Hematopoietic multipotent progenitor cell (in vitro differentiated cells): ENCODE data around the gene ARMC12. TPM values are rescaled to one million over a fixed set of nuclear protein-coding genes. Genes with fewer than 3 reads are reported as not detected.
"Not testable (repeated sequence)": the region's sequence is repeated elsewhere in the genome, so short reads cannot be mapped to it uniquely, and the experiment has no call there.

Experiments
- DNase-seq, 3 donors: peaks; one replicate each; pipeline ENCODE4 v3.0.0-alpha.2; 2011 to 2015; ENCODE audit warnings: low read depth in 2 of 3, low spot score in 2 of 3
- total RNA-seq: library from RNA; depleted of rRNA; stranded (reverse); fragments of >200 nt; gene quantifications from one replicate; pipeline ENCODE4 v1.2.3, GENCODE V29; 2012

ARMC12 gene
- total RNA-seq, 1 donor, result 0.81 TPM

GRCh38 chr6:35733633-35734032, 3.2 kb upstream of the ARMC12 start:
- DNase-seq, result no peak

- DNase-seq, result not testable (repeated sequence)
Measured at GRCh38 chr6:35734319-35734718, 2.5 kb upstream of the ARMC12 start.

DNA sequence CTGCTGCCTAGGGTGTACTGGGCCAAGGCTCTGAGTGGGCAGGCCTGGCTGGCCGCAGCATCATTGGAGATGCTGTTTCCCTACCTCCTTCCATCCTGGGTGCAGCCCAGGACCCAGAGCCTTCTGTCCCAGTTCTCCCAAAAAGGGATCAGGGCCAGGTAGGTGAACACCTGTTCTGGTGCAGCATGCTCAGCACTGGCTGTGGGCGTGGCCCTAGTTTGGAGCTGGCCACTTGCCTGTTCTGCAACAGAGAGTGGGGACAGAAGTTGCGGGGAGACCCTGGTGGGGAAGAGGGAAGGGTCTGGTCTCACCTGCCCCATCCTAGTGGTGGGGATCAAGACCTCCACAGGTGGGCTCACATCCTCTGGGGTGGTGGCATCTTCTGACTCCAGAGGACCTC, 1.4 kb upstream of the ARMC12 start:
- no peak for DNase-seq

DNA sequence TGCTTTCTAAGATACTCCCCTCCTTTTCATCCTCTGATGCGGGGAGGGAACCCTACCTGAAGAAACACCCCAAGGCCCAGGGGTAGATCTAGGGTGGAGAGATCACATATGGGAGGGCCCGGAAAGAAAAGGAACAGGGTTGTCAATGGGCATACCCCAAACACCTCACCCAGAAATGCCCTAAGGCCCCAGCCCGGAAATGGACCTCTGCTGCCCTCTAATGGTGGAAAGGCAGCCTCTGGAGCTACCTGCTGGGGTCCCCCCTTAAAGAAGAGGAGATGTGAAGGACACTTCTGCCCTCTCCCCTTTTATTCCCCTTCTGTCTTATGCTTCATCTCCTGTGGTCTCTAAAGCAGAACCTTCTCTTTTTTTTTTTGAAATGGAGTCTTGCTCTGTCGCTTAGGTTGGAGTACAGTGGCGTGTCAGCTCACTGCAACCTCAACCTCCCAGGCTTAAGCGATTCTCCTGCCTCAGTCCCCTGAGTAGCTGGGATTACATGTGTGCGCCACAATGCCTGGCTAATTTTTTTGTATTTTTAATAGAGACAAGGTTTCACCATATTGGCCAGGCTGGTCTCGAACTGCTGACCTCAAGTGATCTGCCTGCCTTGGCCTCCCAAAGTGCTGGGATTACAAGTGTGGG, 458 bp upstream of the ARMC12 start:
- DNase-seq, result peak; percentile 74 to 88 (median 76)

GRCh38 chr6:35737413-35738211, 780 bp downstream of the ARMC12 start:
- DNase-seq, result peak in 2 of 3 donors; percentile 61 to 85

GRCh38 chr6:35739645-35740524, 3.1 kb downstream of the ARMC12 start:
- no peak for DNase-seq

- DNase-seq, result no peak
Measured at GRCh38 chr6:35742842-35743241, 6.0 kb downstream of the ARMC12 start.

DNA sequence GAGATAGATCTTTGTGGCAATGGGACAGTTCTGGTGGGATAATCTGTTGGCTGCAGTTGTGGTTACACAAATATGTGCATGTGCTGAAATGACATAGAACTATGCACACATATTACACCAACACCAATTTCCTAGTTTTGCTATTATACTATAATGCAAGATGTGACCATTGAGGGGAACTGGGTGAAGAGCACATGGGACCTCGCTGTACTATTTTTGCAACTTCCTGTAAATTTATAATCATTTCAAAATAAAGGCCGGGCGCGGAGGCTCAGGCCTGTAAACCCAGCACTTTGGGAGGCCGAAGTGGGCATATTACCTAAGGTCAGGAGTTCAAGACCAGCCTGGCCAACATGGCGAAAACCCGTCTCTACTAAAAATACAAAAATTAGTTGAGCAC, 8.7 kb downstream of the ARMC12 start:
- no peak for DNase-seq

- no peak for DNase-seq
Measured at GRCh38 chr6:35746516-35746915, 9.7 kb downstream of the ARMC12 start.

GRCh38 chr6:35747877-35748276, 11.0 kb downstream of the ARMC12 start:
- DNase-seq, result no peak

DNA sequence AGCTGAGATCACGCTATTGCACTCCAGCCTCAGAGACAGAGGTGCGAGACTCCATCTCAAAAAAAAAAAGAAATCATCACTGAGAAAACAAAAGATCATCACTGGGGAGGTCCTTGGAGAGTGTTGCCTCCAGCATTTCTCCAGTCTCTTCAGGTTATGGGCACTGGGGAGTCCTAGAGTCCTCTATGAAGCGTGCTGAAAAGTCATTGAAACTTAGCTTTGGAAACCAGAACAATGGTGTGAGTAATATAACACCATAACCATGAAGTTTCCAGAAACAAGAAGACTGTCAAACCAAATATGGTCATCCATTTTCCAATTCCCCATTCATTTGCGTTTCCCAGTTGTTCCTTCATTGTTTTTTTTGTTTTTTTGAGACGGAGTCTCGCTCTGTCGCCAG, 13.7 kb downstream of the ARMC12 start:
- DNase-seq, result no peak

GRCh38 chr6:35751594-35751993, 14.8 kb downstream of the ARMC12 start:
- no peak for DNase-seq

DNA sequence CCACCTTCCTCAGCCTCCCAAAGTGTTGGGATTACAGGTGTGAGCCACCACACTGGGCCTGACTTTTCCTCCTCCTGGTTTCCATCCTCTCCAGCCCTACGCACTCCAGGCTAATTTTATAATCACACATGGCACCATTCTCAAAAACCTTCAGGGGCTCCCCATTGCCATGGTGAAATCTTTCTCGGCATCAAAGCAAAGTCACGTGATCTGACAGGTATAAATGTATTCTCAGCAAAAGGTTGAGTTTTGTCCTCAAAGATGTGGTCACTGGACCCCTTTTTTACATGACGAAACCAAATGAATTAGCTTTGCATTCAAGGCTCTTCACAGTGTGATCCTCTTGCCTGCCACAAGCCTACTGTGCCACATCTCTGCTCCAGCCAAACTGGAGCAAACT, 15.5 kb downstream of the ARMC12 start:
- DNase-seq, result no peak

DNA sequence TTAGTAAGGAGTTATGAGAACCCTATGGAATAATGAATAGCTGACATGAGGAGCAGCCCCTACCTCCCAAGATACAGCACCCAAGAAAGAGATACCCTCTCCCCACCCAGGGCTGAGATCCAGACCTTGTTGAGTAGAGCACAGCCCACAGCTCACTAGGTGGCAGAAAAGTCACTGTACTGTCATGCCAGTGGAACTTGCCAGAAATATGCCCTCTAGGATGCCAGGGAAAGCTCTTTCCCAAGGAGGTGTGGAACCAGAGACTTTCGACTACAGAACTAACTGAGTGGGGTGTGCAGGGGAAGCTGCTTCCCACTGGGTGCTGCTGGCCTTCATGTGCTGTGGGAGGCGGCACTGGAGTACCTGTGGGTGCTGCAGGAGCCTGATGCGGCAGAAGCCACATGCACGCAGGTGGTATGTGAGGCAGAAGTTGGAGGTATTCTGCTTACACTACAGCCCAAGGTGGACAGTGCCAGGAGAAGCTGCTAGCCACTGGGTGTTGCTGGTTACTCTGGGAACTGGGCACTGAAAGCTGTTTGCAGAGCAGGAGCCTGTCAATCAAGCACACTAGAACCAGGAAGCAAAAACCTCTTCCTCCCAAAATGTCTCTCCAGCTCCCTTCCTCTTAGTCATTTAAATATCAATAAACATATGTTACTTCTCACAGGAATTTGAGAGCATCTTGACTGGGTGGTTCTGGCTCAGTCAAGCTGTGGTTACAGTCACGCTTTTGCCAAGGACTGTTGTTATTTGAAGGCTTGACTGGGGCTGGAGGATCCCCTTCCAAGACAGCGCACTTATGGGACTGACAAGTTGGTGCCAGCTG, 17.8 kb downstream of the ARMC12 start:
- no peak for DNase-seq

DNA sequence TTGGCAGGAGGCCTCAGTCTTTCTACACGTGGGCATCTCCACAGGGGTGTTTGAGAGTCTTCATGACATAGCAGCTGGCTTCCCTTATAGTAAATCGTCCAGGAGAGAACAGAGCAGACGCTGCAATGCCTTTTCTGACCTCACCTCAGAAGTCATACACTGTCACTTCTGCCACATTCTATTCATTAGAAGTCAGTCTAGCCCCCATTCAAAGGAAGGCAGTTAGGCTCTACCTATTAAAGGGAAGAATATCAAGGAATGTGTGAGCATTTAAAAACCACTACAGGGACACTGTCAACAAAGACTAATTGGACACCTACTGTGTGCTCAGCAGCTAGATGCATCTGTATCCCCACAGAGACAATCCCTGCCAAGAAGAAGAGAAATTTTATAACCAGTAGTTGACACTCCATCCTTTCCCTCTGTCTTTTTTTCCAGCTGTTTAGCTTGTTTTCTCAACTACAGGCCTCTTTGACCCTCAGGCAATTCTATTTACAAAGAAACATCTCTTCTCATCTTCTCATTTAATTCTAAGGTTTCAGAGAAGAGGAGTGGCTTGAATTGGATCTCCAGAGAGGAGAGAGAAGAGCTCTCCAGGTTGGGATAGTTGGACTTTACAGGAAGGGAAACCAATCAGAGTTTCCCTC, 18.6 kb downstream of the ARMC12 start:
- no peak for DNase-seq

GRCh38 chr6:35757456-35758123, 20.8 kb downstream of the ARMC12 start:
- peak in 1 of 3 donors; percentile 51 for DNase-seq

DNA sequence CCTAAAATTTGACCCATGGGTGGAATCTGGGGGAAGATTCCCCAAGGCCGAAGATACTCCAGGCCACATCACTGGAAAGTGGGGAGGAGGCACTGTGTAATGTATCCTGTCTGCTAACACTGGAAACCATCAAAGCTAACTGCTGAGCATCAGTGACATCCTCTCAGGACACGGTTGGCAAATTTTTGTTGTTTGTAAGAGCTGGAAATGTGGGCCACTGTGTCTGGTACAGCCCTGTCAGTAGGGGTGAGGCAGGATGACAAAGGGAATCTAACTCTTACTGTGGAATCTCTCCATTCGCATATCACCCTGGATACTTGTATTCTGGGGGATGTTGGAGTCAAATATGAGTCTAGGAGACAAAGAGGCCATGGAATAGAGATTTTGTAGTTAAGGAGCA, 22.6 kb downstream of the ARMC12 start:
- no peak for DNase-seq

DNA sequence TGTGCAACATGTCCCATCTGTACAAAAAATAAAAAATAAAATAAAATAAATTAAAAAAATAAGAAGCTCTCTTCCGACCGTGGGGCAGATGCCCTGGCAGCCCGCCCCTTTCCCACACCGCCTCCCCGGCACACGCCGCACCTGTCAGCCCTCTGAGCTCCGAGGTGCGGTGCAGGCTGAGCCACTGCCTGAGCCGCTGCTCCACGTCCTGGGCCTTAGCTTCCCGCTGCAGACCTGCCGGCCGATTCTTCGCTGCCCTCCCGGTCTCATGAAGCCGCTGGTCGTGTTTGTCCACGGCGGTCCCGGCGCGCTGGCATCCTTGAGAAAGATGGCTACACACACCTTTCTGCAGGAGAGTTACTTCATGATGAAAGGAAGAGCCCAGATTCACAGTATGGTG, 28.9 kb downstream of the ARMC12 start:
- no peak for DNase-seq

GRCh38 chr6:35769211-35769610, 32.4 kb downstream of the ARMC12 start:
- no peak for DNase-seq

- no peak for DNase-seq
Measured at GRCh38 chr6:35771343-35771627, 34.5 kb downstream of the ARMC12 start.
